Ovary (tissue), 3 donors: Measurements from ENCODE around the gene ZNF710.

ENCODE experiments used
- POLR2A ChIP-seq: fragments of 450-650 bp; IDR thresholded peaks from one replicate; pipeline ENCODE4 v1.6.1; 2017; ENCODE audit warnings: antibody characterized with exemption, mild to moderate bottlenecking, moderate library complexity
- TF ChIP-seq, protein P1 (sequence below), 3 donors: fragments of 450-650 bp in 2 of 3; fragments of 200-600 bp in 1 of 3; IDR thresholded peaks; one replicate each; pipeline versions ENCODE4 v1.5.1 to v1.8.0; 2016 to 2022; ENCODE audit warnings: antibody characterized with exemption in 3 of 3, mild to moderate bottlenecking in 1 of 3
- donor health status: DM: no; HTN: no; CAD: no.

GRCh38 chr15:90009301-90010022, 8.3 kb downstream of the ZNF710 start:
- TF ChIP-seq, protein P1, sequence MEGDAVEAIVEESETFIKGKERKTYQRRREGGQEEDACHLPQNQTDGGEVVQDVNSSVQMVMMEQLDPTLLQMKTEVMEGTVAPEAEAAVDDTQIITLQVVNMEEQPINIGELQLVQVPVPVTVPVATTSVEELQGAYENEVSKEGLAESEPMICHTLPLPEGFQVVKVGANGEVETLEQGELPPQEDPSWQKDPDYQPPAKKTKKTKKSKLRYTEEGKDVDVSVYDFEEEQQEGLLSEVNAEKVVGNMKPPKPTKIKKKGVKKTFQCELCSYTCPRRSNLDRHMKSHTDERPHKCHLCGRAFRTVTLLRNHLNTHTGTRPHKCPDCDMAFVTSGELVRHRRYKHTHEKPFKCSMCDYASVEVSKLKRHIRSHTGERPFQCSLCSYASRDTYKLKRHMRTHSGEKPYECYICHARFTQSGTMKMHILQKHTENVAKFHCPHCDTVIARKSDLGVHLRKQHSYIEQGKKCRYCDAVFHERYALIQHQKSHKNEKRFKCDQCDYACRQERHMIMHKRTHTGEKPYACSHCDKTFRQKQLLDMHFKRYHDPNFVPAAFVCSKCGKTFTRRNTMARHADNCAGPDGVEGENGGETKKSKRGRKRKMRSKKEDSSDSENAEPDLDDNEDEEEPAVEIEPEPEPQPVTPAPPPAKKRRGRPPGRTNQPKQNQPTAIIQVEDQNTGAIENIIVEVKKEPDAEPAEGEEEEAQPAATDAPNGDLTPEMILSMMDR (IDR thresholded peaks at IDR 0.05), result no peak
- TF ChIP-seq POLR2A, result no peak
